ENCODE data around the gene PIEZO1. TPM values are rescaled to one million over a fixed set of nuclear protein-coding genes. Genes with fewer than 3 reads are reported as not detected.

Gene PIEZO1
- total RNA-seq, 1 donor from 2014 or later, result 17.8 TPM

GRCh38 chr16:88695753-88696152 lies 89.3 kb downstream of the PIEZO1 start:
- H3K36me3 Mint-ChIP-seq (ENCODE audit: low read depth), result no peaks in the 10 kb centered on the region
- no peak overlapping the region for H3K27ac Mint-ChIP-seq (ENCODE audit: unreplicated experiment)
- no peak overlapping the region for H3K4me3 Mint-ChIP-seq
- DNase-seq (ENCODE audit: low read depth, low spot score), result no peak
- no peak for TF ChIP-seq CTCF (conservative IDR thresholded peaks at IDR 0.05)
- no peaks in the 10 kb centered on the region for H3K4me1 Mint-ChIP-seq
- H3K9me3 Mint-ChIP-seq, result no peaks in the 10 kb centered on the region
- H3K27me3 Mint-ChIP-seq (ENCODE audit: low read depth), result peaks cover 6% of the 10 kb centered on the region

- Mint-ChIP-seq H3K27me3 (ENCODE audit: low read depth) (peaks cover 11% of the 10 kb centered on the region), H3K4me1 (no peaks in the 10 kb centered on the region), H3K9me3 (no peaks in the 10 kb centered on the region), H3K4me3 (no peak overlapping the region), H3K27ac (ENCODE audit: unreplicated experiment) (no peak overlapping the region), H3K36me3 (ENCODE audit: low read depth) (no peaks in the 10 kb centered on the region)
- TF ChIP-seq CTCF (conservative IDR thresholded peaks at IDR 0.05), result no peak
- no peak for DNase-seq (ENCODE audit: low read depth, low spot score)
Observed at GRCh38 chr16:88695218-88695617, 89.8 kb downstream of the PIEZO1 start.

- Mint-ChIP-seq H3K27ac (ENCODE audit: unreplicated experiment) (no peak overlapping the region), H3K36me3 (ENCODE audit: low read depth) (no peaks in the 10 kb centered on the region), H3K4me1 (no peaks in the 10 kb centered on the region), H3K27me3 (ENCODE audit: low read depth) (peaks cover 15% of the 10 kb centered on the region), H3K9me3 (no peaks in the 10 kb centered on the region), H3K4me3 (no peak overlapping the region)
- TF ChIP-seq CTCF (conservative IDR thresholded peaks at IDR 0.05), result no peak
- DNase-seq (ENCODE audit: low read depth, low spot score), result no peak
Observed at GRCh38 chr16:88694221-88695087, 90.6 kb downstream of the PIEZO1 start.

- Mint-ChIP-seq H3K4me3 (no peak overlapping the region), H3K9me3 (no peaks in the 10 kb centered on the region), H3K27me3 (ENCODE audit: low read depth) (peaks cover 23% of the 10 kb centered on the region), H3K27ac (ENCODE audit: unreplicated experiment) (no peak overlapping the region), H3K36me3 (ENCODE audit: low read depth) (no peaks in the 10 kb centered on the region), H3K4me1 (no peaks in the 10 kb centered on the region)
- DNase-seq (ENCODE audit: low read depth, low spot score), result no peak
- no peak for TF ChIP-seq CTCF (conservative IDR thresholded peaks at IDR 0.05)
Observed at GRCh38 chr16:88693420-88694177, 91.4 kb downstream of the PIEZO1 start.

GRCh38 chr16:88692861-88693260 lies 92.2 kb downstream of the PIEZO1 start:
- Mint-ChIP-seq H3K4me3 (no peak overlapping the region), H3K27ac (ENCODE audit: unreplicated experiment) (no peak overlapping the region), H3K36me3 (ENCODE audit: low read depth) (no peaks in the 10 kb centered on the region), H3K9me3 (no peaks in the 10 kb centered on the region), H3K27me3 (ENCODE audit: low read depth) (peaks cover 31% of the 10 kb centered on the region), H3K4me1 (no peaks in the 10 kb centered on the region)
- no peak for TF ChIP-seq CTCF (conservative IDR thresholded peaks at IDR 0.05)
- no peak for DNase-seq (ENCODE audit: low read depth, low spot score)

All from neural crest cell (in vitro differentiated cells).